ENCODE data around the gene PRKAG1.
"Not testable (repeated sequence)": the region's sequence is repeated elsewhere in the genome, so short reads cannot be mapped to it uniquely, and the experiment has no call there.

Gene PRKAG1
- 10.4 to 40.9 (median 21.3) reads per million in 3 donors for total RNA-seq

DNA sequence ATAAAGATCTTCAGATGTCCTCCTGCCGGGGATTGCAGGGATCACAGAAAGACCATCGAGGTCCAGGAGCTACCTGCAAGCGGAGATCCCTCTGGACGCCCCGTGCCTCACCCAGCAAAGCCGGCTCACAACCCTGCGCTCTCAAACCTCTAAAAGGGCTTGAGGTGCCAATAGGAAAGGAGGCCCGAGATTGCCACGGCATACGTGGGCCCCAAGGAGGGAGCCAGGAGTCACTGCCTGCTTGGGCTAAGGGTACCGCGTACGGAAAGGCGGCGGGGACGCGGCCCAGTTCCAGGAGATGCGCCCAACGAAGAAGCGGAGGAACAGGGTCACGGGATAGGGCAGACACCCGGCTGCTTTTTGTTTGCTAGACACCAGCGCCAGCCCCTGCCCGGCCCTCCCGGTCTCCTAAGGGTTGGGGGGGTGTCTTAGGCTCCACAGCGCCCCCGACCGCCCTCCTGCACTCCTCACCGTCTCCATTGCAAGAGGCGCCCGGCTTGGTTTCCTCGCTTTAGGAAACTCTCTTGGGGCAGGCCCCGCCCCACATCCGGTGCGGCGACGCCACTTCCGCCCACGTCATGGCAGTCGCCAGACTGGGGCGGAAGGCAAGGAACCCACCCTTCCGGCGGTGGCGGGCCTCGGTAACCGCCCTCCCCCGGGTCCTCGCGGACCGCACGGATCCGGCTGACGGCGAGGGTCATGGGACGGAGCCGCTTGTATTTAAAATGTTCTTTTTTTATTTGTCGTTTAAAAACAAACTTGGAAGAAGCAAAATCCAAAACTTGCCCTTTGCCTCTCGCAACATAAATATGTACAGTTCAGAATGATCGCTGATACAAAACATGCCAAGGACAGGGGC is at the start of gene PRKAG1:
Gene PRKAG1, minus strand, starts transcription at position 516 of the 859 bp plus-strand sequence. Its CDS starts 36 bp downstream, at position 480.
- no peaks in the 10 kb centered on the region for H3K9me3 ChIP-seq (ENCODE audit: control insufficient read depth, low read length)
- H3K4me3 ChIP-seq (ENCODE audit: insufficient read depth, low read depth, low read length, poor library complexity, severe bottlenecking), result peak within 1 kb of the TSS; percentile 73
- no peaks in the 10 kb centered on the region for H3K27me3 ChIP-seq (replicated peaks; ENCODE audit: control insufficient read depth, insufficient read depth, low read length, poor library complexity, severe bottlenecking)
- peaks cover 18% of the 10 kb centered on the region for H3K36me3 ChIP-seq (ENCODE audit: control insufficient read depth, insufficient read depth, low read length)
- peaks cover 14% of the 10 kb centered on the region for H3K4me1 ChIP-seq (ENCODE audit: control insufficient read depth, insufficient read depth, low read length, poor library complexity, severe bottlenecking)
- peak within 1 kb of the TSS; percentile 91 for H3K27ac ChIP-seq (ENCODE audit: insufficient read depth, low read length, poor library complexity, severe bottlenecking)
- DNase-seq, result peak; percentile 96 to 98 (median 96)

DNA sequence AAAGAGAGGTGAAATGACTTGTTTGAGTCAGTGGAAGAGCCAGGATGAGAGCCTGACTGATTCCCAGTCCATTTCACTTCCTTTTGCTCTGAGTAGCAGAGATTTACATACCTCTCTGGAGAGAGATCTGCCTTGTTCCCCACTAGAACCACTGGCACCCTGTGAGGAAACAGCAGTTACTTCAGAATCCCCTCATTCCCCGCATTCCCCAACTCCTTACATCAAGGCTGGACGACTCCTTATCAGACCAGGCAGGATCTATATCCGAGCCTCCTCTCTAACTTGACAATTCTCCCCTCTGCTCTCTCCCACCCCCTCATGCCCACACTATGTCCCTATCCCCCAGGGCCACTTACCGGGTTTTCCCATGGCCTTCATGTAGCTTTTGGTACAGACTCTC is 47.5 kb upstream of the PRKAG1 start:
- H3K4me3 ChIP-seq (ENCODE audit: insufficient read depth, low read depth, low read length, poor library complexity, severe bottlenecking), result no peak overlapping the region
- no peak overlapping the region for H3K27ac ChIP-seq (ENCODE audit: insufficient read depth, low read length, poor library complexity, severe bottlenecking)
- DNase-seq, result no peak
- H3K27me3 ChIP-seq (replicated peaks; ENCODE audit: control insufficient read depth, insufficient read depth, low read length, poor library complexity, severe bottlenecking), result no peaks in the 10 kb centered on the region
- no peaks in the 10 kb centered on the region for H3K9me3 ChIP-seq (ENCODE audit: control insufficient read depth, low read length)
- peaks cover 12% of the 10 kb centered on the region for H3K4me1 ChIP-seq (ENCODE audit: control insufficient read depth, insufficient read depth, low read length, poor library complexity, severe bottlenecking)
- peaks cover 2% of the 10 kb centered on the region for H3K36me3 ChIP-seq (ENCODE audit: control insufficient read depth, insufficient read depth, low read length)

DNA sequence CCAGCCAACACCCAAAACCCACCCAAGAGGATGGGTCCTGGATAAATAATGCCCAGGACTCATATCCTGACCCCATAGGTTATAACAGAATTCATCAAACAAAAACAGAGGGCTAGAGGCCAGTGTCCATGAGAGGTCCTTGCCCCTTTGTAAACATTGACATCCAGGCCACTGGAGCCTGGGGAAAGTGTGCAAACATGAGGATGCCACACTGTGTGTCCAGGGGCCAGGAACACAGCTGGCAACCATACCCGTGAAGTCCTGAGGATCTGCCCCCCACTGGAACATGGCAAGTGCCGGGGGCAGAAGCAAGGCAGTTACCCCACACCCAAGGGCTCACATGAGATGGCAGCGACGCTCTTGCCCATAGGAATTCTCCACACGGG is 46.2 kb upstream of the PRKAG1 start:
- no peak overlapping the region for H3K4me3 ChIP-seq (ENCODE audit: insufficient read depth, low read depth, low read length, poor library complexity, severe bottlenecking)
- no peak for DNase-seq

DNA sequence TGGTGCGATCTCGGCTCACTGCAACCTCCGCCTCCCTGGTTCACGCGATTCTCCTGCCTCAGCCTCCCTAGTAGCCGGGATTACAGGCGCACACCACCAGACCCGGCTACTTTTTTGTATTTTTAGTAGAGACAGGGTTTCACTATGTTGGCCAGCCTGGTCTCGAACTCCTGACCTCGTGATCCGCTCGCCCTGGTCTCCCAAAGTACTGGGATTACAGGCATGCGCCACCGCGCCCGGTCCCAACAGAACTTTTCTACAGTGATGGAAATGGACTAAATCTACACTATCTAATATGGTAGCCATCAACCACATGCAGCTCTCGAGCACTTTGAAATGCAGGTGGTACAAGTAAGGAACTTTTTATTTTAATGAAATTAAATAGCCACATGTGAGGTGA is 43.3 kb upstream of the PRKAG1 start:
- not testable (repeated sequence) for H3K36me3 ChIP-seq (ENCODE audit: control insufficient read depth, insufficient read depth, low read length); H3K27me3 ChIP-seq (replicated peaks; ENCODE audit: control insufficient read depth, insufficient read depth, low read length, poor library complexity, severe bottlenecking); DNase-seq; H3K4me3 ChIP-seq (ENCODE audit: insufficient read depth, low read depth, low read length, poor library complexity, severe bottlenecking); H3K27ac ChIP-seq (ENCODE audit: insufficient read depth, low read length, poor library complexity, severe bottlenecking); H3K9me3 ChIP-seq (ENCODE audit: control insufficient read depth, low read length)
- peaks cover 28% of the 10 kb centered on the region for H3K4me1 ChIP-seq (ENCODE audit: control insufficient read depth, insufficient read depth, low read length, poor library complexity, severe bottlenecking)

More for the DNA sequence above, 46.2 kb upstream of the PRKAG1 start:
- Histone ChIP-seq H3K27ac (ENCODE audit: insufficient read depth, low read length, poor library complexity, severe bottlenecking) (no peak overlapping the region), H3K36me3 (ENCODE audit: control insufficient read depth, insufficient read depth, low read length) (peaks cover 2% of the 10 kb centered on the region), H3K9me3 (ENCODE audit: control insufficient read depth, low read length) (no peaks in the 10 kb centered on the region), H3K27me3 (replicated peaks; ENCODE audit: control insufficient read depth, insufficient read depth, low read length, poor library complexity, severe bottlenecking) (no peaks in the 10 kb centered on the region), H3K4me1 (ENCODE audit: control insufficient read depth, insufficient read depth, low read length, poor library complexity, severe bottlenecking) (peaks cover 12% of the 10 kb centered on the region)

DNA sequence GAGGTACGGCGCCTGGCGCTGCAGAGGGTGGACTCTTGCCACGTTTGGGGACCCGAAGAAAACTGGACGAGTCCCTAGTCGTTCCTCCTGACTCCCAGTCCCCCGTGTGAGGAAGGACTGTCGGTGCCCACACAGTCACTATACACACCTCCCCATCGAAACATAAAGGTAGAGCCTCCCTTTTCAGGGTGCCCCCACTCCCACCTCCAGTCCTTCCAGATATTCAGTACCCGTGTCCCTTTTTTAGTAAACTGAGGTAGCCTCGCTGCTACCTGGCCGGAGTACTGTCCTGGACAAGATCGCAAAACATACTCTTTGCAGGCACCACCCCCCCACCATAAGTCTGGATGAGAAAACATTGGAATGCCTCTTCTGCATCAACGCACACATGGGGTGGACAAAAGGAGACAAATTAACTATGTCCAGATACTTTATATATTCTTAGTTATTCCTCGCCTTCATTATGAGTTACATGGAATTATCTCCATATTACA is 42.6 kb upstream of the PRKAG1 start:
- no peak for DNase-seq
- Histone ChIP-seq H3K9me3 (ENCODE audit: control insufficient read depth, low read length) (no peaks in the 10 kb centered on the region), H3K4me1 (ENCODE audit: control insufficient read depth, insufficient read depth, low read length, poor library complexity, severe bottlenecking) (peaks cover 35% of the 10 kb centered on the region)

DNA sequence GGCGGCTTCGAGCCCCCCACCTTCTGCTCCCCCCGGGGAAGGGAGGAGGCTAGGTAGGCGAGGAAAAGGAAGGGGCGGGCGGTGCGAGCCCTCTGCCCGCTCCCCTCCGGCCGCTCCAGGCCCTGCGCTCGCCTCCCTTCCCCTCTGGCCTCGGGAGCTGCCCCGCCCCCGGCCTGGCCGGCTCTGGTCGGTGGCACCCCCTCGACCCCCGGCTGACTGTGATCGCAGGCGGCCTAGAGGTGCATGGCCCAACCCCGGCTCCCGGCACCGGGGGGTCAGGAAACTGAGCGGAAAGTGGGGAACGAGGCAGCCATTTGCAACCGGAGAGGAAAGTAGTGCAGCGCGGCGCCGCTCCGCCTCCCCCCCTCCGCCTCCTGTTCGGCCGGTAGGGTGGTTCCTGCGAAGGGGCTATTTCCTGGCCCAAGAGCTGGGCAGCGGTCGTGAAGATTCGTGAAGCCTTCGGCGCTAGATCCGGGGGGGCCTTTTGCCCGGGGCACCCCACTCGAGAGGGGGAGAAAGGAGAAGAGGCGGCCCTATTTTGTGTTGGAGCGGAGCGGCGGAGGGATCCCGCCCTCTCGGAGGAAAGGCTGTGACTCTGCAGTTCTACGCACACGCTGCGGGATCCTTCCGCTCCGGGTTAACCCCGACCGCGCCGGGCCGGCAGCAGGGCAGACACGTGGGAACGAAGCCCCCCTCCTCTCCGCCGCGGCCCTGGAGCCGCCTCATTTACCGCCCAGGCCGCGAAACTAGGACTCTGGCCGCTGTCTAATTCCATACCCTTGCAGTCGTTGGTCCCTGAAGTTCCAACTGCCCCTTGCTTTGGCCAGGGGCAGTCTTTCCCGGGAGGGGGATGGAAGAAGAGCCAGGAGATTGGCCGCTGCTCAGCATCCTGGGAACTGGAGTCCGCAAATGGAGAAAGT is 41.9 kb upstream of the PRKAG1 start, which contains the start of gene KMT2D:
Gene KMT2D, minus strand, starts transcription at position 558 of the 920 bp plus-strand sequence. CDS start 5,470 bp downstream, outside the sequence.
- Histone ChIP-seq H3K36me3 (ENCODE audit: control insufficient read depth, insufficient read depth, low read length) (no peaks in the 10 kb centered on the region), H3K4me3 (ENCODE audit: insufficient read depth, low read depth, low read length, poor library complexity, severe bottlenecking) (peak within 1 kb of the TSS; percentile 98), H3K4me1 (ENCODE audit: control insufficient read depth, insufficient read depth, low read length, poor library complexity, severe bottlenecking) (peaks cover 42% of the 10 kb centered on the region), H3K27ac (ENCODE audit: insufficient read depth, low read length, poor library complexity, severe bottlenecking) (peak within 1 kb of the TSS; percentile 94), H3K27me3 (replicated peaks; ENCODE audit: control insufficient read depth, insufficient read depth, low read length, poor library complexity, severe bottlenecking) (no peaks in the 10 kb centered on the region), H3K9me3 (ENCODE audit: control insufficient read depth, low read length) (no peaks in the 10 kb centered on the region)
- DNase-seq, result peak; percentile 73 to 81 (median 75)

More for the DNA sequence above, 42.6 kb upstream of the PRKAG1 start:
- no peaks in the 10 kb centered on the region for H3K27me3 ChIP-seq (replicated peaks; ENCODE audit: control insufficient read depth, insufficient read depth, low read length, poor library complexity, severe bottlenecking)
- peaks cover under 1% of the 10 kb centered on the region for H3K36me3 ChIP-seq (ENCODE audit: control insufficient read depth, insufficient read depth, low read length)
- peak overlapping the region; percentile 94 for H3K27ac ChIP-seq (ENCODE audit: insufficient read depth, low read length, poor library complexity, severe bottlenecking)
- H3K4me3 ChIP-seq (ENCODE audit: insufficient read depth, low read depth, low read length, poor library complexity, severe bottlenecking), result peak overlapping the region; percentile 98

DNA sequence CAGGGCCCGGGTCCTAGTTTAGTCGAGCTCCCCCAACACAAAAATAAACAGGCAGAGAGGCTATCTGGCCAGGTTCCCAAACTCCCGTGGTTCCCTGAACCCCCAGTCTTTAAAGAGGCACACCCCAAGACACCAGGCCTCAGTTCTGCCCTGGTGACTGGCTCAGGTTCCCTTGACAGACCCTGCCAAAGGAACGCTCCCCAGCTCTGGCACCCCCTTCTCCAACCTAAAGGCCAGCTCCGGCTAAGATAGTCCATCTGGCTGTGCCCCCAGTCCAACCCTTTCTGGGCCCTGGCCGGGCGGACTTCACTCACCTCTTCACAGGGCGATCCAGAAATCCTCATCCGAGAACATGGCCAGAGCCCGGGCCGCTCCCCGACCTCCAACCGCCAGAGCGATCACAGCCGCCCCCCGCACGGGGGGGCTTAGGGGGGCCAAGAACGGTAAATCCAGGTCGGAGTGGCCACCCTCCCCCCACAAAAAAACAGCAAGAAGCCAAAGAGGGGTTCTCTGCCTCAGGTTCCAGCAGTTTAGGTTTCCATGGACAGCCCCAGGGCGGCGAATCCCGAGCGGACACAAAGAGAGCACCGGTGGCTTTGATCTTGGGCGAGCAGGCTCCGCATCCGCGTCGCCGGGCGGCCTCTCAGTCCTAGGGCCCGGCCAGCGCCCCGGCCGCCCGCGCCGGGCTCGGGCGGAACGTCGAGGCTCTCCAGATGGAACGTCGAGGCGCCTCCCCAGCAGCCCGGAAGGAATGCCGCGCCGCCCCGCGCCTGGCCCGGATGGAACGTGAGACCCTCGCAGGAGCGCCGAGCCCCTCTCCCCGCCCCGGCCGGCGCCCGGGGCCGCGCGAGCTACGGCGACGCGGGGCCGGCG is 41.0 kb upstream of the PRKAG1 start:
- Histone ChIP-seq H3K4me1 (ENCODE audit: control insufficient read depth, insufficient read depth, low read length, poor library complexity, severe bottlenecking) (peaks cover 51% of the 10 kb centered on the region), H3K27ac (ENCODE audit: insufficient read depth, low read length, poor library complexity, severe bottlenecking) (peak overlapping the region; percentile 94), H3K27me3 (replicated peaks; ENCODE audit: control insufficient read depth, insufficient read depth, low read length, poor library complexity, severe bottlenecking) (no peaks in the 10 kb centered on the region), H3K9me3 (ENCODE audit: control insufficient read depth, low read length) (no peaks in the 10 kb centered on the region), H3K36me3 (ENCODE audit: control insufficient read depth, insufficient read depth, low read length) (peaks cover 5% of the 10 kb centered on the region), H3K4me3 (ENCODE audit: insufficient read depth, low read depth, low read length, poor library complexity, severe bottlenecking) (peak overlapping the region; percentile 98)
- peak in 1 of 3 donors; percentile 9 for DNase-seq

DNA sequence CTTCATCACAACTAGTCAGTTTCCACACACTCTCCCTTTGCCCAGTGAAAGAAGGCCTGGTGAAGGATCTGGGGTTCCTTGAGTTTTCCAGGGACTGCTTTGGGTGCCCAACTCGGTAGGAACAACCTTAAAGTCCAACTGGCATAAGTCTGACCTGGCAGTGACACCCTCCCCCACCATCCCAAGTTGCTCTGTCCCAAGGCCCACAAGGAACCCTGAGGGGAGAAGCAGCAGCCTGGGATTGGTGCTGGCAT is 40.4 kb upstream of the PRKAG1 start:
- peak overlapping the region; percentile 94 for H3K27ac ChIP-seq (ENCODE audit: insufficient read depth, low read length, poor library complexity, severe bottlenecking)
- H3K4me3 ChIP-seq (ENCODE audit: insufficient read depth, low read depth, low read length, poor library complexity, severe bottlenecking), result peak overlapping the region; percentile 98
- H3K9me3 ChIP-seq (ENCODE audit: control insufficient read depth, low read length), result no peaks in the 10 kb centered on the region
- DNase-seq, result no peak
- H3K4me1 ChIP-seq (ENCODE audit: control insufficient read depth, insufficient read depth, low read length, poor library complexity, severe bottlenecking), result peaks cover 51% of the 10 kb centered on the region
- peaks cover 10% of the 10 kb centered on the region for H3K36me3 ChIP-seq (ENCODE audit: control insufficient read depth, insufficient read depth, low read length)
- no peaks in the 10 kb centered on the region for H3K27me3 ChIP-seq (replicated peaks; ENCODE audit: control insufficient read depth, insufficient read depth, low read length, poor library complexity, severe bottlenecking)

DNA sequence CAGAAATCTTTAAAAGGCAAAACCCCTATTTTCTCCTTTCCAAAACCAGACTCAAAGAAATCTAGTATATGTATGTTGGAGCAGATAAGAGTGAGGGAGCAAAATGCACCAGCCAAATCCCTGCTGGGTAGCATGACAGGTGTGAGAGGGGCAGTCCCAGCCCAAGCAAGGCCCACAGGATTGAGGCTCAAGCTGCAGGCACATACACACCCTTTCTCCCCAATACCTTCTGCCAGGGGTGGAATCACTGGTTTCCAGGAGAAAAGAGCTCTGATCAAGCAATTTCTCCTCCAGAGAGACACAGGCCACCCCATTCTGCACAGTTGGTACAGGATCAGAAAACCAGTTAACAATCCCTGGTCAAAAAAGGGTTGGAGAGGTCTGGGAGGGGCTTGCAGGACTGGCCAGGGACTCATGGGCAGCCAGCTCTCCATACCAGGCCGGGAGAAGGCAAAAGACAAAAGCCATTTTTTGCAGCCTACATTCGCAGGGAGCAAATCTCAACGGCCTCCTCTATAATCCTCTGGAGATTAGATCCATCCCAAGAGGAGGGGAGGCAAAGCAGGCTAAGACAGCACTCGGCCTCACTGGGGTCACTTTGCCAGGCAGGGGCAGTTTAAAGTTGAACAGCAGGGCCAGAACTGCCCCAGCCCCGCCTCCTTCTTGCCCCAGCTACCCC is 39.9 kb upstream of the PRKAG1 start:
- Histone ChIP-seq H3K36me3 (ENCODE audit: control insufficient read depth, insufficient read depth, low read length) (peaks cover 15% of the 10 kb centered on the region), H3K27ac (ENCODE audit: insufficient read depth, low read length, poor library complexity, severe bottlenecking) (peak overlapping the region; percentile 94), H3K4me3 (ENCODE audit: insufficient read depth, low read depth, low read length, poor library complexity, severe bottlenecking) (peak overlapping the region; percentile 98), H3K4me1 (ENCODE audit: control insufficient read depth, insufficient read depth, low read length, poor library complexity, severe bottlenecking) (peaks cover 51% of the 10 kb centered on the region), H3K9me3 (ENCODE audit: control insufficient read depth, low read length) (no peaks in the 10 kb centered on the region), H3K27me3 (replicated peaks; ENCODE audit: control insufficient read depth, insufficient read depth, low read length, poor library complexity, severe bottlenecking) (no peaks in the 10 kb centered on the region)
- no peak for DNase-seq

All from effector memory CD4-positive, alpha-beta T cell (primary cell).